ENCODE results near the gene OAS3. TPM values are rescaled to one million over a fixed set of nuclear protein-coding genes. Genes with fewer than 3 reads are reported as not detected.
"Not testable (repeated sequence)": the region's sequence is repeated elsewhere in the genome, so short reads cannot be mapped to it uniquely, and the experiment has no call there.

The OAS3 gene
- total RNA-seq, 1 experiment from 2014 or later = 29.5 TPM

DNA sequence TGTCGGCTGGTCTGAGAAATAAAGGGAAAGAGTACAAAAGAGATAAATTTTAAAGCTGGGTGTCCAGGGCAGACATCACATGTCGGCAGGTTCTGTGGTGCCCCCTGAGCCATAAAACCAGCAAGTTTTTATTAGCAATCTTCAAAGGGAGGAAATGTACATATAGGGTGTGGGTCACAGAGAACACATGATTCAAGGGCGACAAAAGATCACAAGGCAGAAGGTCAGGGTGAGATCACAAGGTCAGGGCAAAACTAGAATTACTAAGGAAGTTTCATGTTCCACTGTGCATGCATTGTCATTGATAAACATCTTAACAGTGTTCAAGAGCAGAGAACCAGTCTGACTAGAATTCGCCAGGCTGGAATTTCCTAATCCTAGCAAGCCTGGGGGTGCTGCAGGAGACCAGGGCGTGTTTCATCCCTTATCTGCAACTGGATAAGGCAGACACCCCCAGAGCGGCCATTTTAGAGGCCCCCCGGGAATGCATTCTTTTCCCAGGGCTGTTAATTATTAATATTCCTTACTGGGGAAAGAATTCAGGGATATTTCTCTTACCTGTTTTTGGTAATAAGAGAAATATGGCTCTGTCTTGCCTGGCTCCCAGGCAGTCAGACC lies 11.7 kb upstream of the OAS3 start:
- ATAC-seq = not testable (repeated sequence)

DNA sequence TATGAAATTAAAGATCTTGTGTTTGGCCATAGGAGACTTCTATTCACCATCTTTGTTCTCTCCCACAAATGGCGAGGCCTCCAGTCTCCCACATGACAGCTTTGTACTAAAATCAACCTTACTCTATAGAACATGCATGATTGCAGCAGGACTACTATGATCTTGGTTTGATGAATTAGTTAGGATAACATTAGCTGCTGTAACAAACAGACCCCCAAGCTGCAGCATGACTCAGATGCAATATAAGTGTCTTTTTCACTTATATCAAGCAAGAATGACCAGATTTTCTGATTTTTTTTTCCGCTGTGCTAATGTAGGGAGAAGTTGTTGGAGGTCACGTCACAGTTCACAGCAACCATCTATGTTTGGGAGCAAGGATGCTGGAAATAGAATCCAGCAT lies 10.8 kb upstream of the OAS3 start:
- Histone ChIP-seq H3K9me3 (ENCODE audit: control insufficient read depth in 1 of 2, insufficient read depth in 1 of 2, low read depth in 1 of 2, low read length in 2 of 2) (peaks cover 0 to 4% of the 10 kb centered on the region in 2 experiments; a peak in 1 of 4 replicates), H3K4me1 (ENCODE audit: control insufficient read depth in 1 of 2, insufficient read depth in 2 of 2, low read length in 2 of 2) (no peaks in the 10 kb centered on the region), H3K79me2 (ENCODE audit: insufficient read depth, low read length) (no peaks in the 10 kb centered on the region), H3K27me3 (ENCODE audit: insufficient read depth, low read length) (peaks cover 23% of the 10 kb centered on the region), H3K4me3 (replicated peaks in 1 of 2; ENCODE audit: low read depth in 1 of 2, low read length in 2 of 2) (no peak overlapping the region), H4K20me1 (ENCODE audit: insufficient read depth) (no peaks in the 10 kb centered on the region), H3K9me2 (ENCODE audit: insufficient read depth) (no peaks in the 10 kb centered on the region), H3K9ac (ENCODE audit: low read length) (no peak overlapping the region), H2AFZ (ENCODE audit: low read depth, low read length, poor library complexity, severe bottlenecking) (no peak overlapping the region), H3K4me2 (ENCODE audit: low read length) (no peak overlapping the region), H3K27ac (ENCODE audit: low read depth, low read length) (no peak overlapping the region), H3K36me3 (ENCODE audit: control insufficient read depth in 1 of 2, insufficient read depth in 2 of 2, low read length in 2 of 2) (no peaks in the 10 kb centered on the region)
- CTCF ChIA-PET = no interaction called here
- RAD21 ChIA-PET (ENCODE audit: low non-redundant PET in 1 of 2, low total read pairs in 2 of 2, uncharacterized antibody in 2 of 2, unreplicated experiment in 2 of 2) = no interaction called here
- no TSS peak for BruUV-seq (replicated peaks)
- TF ChIP-seq CEBPB (IDR thresholded peaks at IDR 0.05; ENCODE audit: low read depth) (no peak), POLR2A (IDR thresholded peaks at IDR 0.05; ENCODE audit: borderline replicate concordance, extremely low read depth, insufficient read depth, insufficient read length) (no peak), EZH2phosphoT487 (IDR thresholded peaks at IDR 0.05; ENCODE audit: borderline replicate concordance) (no peak), TCF7L2 (IDR thresholded peaks at IDR 0.05; ENCODE audit: borderline replicate concordance, extremely low read depth, insufficient read depth, insufficient read length) (no peak), EZH2 (IDR thresholded peaks at IDR 0.05) (no peak), YY1 (IDR thresholded peaks at IDR 0.05; ENCODE audit: extremely low read depth, insufficient replicate concordance, low read depth, low read length) (no peak), RAD21 (IDR thresholded peaks at IDR 0.05; ENCODE audit: low read depth) (no peak), ELF1 (IDR thresholded peaks at IDR 0.05; ENCODE audit: borderline replicate concordance, low read depth) (no peak), SIN3A (IDR thresholded peaks at IDR 0.05; ENCODE audit: low read depth) (no peak), POLR2AphosphoS5 (IDR thresholded peaks at IDR 0.05; ENCODE audit: low read depth, low read length) (no peak), CBX3 (IDR thresholded peaks at IDR 0.05; ENCODE audit: low read depth) (no peak), SRF (IDR thresholded peaks at IDR 0.05; ENCODE audit: low read depth) (no peak)
- TF ChIP-seq, protein P1, sequence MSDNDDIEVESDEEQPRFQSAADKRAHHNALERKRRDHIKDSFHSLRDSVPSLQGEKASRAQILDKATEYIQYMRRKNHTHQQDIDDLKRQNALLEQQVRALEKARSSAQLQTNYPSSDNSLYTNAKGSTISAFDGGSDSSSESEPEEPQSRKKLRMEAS (IDR thresholded peaks at IDR 0.05) = no peak
- intact Hi-C loops (cut with micrococcal nuclease) = no loop called here
- ATAC-seq = no peak
- no peak for DNase-seq (ENCODE audit: low read depth, low spot score)
- POLR2A ChIA-PET = no interaction called here

More for the DNA sequence above, 11.7 kb upstream of the OAS3 start:
- H3K27ac ChIP-seq (ENCODE audit: low read depth, low read length); BruUV-seq (replicated peaks); H3K9me2 ChIP-seq (ENCODE audit: insufficient read depth); H2AFZ ChIP-seq (ENCODE audit: low read depth, low read length, poor library complexity, severe bottlenecking); H3K9me3 ChIP-seq (ENCODE audit: control insufficient read depth in 1 of 2, insufficient read depth in 1 of 2, low read depth in 1 of 2, low read length in 2 of 2); RAD21 ChIA-PET (ENCODE audit: low non-redundant PET in 1 of 2, low total read pairs in 2 of 2, uncharacterized antibody in 2 of 2, unreplicated experiment in 2 of 2); H4K20me1 ChIP-seq (ENCODE audit: insufficient read depth); DNase-seq (ENCODE audit: low read depth, low spot score); H3K4me3 ChIP-seq (replicated peaks in 1 of 2; ENCODE audit: low read depth in 1 of 2, low read length in 2 of 2); H3K36me3 ChIP-seq (ENCODE audit: control insufficient read depth in 1 of 2, insufficient read depth in 2 of 2, low read length in 2 of 2); H3K79me2 ChIP-seq (ENCODE audit: insufficient read depth, low read length); intact Hi-C loops (cut with micrococcal nuclease); CTCF ChIA-PET; H3K4me1 ChIP-seq (ENCODE audit: control insufficient read depth in 1 of 2, insufficient read depth in 2 of 2, low read length in 2 of 2); H3K4me2 ChIP-seq (ENCODE audit: low read length); POLR2A ChIA-PET; H3K9ac ChIP-seq (ENCODE audit: low read length): not testable (repeated sequence)
- H3K27me3 ChIP-seq (ENCODE audit: insufficient read depth, low read length) = peaks cover 26% of the 10 kb centered on the region
- TF ChIP-seq TCF7L2 (IDR thresholded peaks at IDR 0.05; ENCODE audit: borderline replicate concordance, extremely low read depth, insufficient read depth, insufficient read length) = peak; percentile 67
